NCI-H446 (cell line): ENCODE results near the gene MCRIP2.

Source experiments
- DNase-seq, 2 experiments: peaks; one replicate each; lab custom pipeline; 2025; lab: John Stamatoyannopoulos, UW

The MCRIP2 gene

GRCh38 chr16:632486-633335, 8.9 kb upstream of the MCRIP2 start:
- DNase-seq: no peak

GRCh38 chr16:633336-634050, 8.1 kb upstream of the MCRIP2 start:
- no peak for DNase-seq

- DNase-seq: no peak
Measured at GRCh38 chr16:634051-634670, 7.5 kb upstream of the MCRIP2 start.

- DNase-seq: no peak
Measured at GRCh38 chr16:634996-635395, 6.6 kb upstream of the MCRIP2 start.

GRCh38 chr16:635573-636205, 5.9 kb upstream of the MCRIP2 start:
- no peak for DNase-seq

- DNase-seq: peak; percentile 80 to 95
Measured at GRCh38 chr16:636206-637080, 5.2 kb upstream of the MCRIP2 start, which contains the start of gene METTL26. TSS of gene METTL26 (minus strand) at chr16:636305. CDS start at chr16:636290, 15 bp downstream.

GRCh38 chr16:637081-638018, 4.3 kb upstream of the MCRIP2 start:
- peak; percentile 80 to 90 for DNase-seq

- DNase-seq: no peak
Measured at GRCh38 chr16:638034-638543, 3.5 kb upstream of the MCRIP2 start.

- no peak for DNase-seq
Measured at GRCh38 chr16:638836-639235, 2.8 kb upstream of the MCRIP2 start.

GRCh38 chr16:640614-641013, 1.0 kb upstream of the MCRIP2 start:
- DNase-seq: no peak

GRCh38 chr16:642189-643049, 791 bp downstream of the MCRIP2 start:
- DNase-seq: no peak

GRCh38 chr16:643050-643368, 1.4 kb downstream of the MCRIP2 start:
- DNase-seq: no peak

GRCh38 chr16:644556-644955, 2.9 kb downstream of the MCRIP2 start:
- DNase-seq: no peak

- no peak for DNase-seq
Measured at GRCh38 chr16:645852-646678, 4.4 kb downstream of the MCRIP2 start.

GRCh38 chr16:646679-647172, 5.1 kb downstream of the MCRIP2 start:
- no peak for DNase-seq

- no peak for DNase-seq
Measured at GRCh38 chr16:647173-647902, 5.7 kb downstream of the MCRIP2 start.

- peak in 1 of 2 experiments; percentile 46 for DNase-seq
Measured at GRCh38 chr16:648071-648780, 6.6 kb downstream of the MCRIP2 start.
